Gastrocnemius medialis (tissue), 4 donors: ENCODE results near the gene CPVL. TPM values are rescaled to one million over a fixed set of nuclear protein-coding genes. Genes with fewer than 3 reads are reported as not detected.

ENCODE experiments used
- ATAC-seq, 2 donors: fragments of 150-250 bp; one replicate each; pipeline ENCODE4 v1.9.1; 2016
- DNase-seq, 2 donors: peaks; one replicate each; pipeline ENCODE4 v3.0.0-alpha.2; 2019
- H3K27ac ChIP-seq, 4 donors: fragments of 200-600 bp; sonication (generic); 1 replicate in 1 of 4; 2 replicates in 3 of 4; pipeline ENCODE4 v1.5.1; 2016 to 2018; ENCODE audit warnings: mild to moderate bottlenecking in 2 of 4, moderate library complexity in 1 of 4
- H3K27me3 ChIP-seq, 3 donors: fragments of 200-600 bp; sonication (generic) in 2 of 3; 1 replicate in 1 of 3; 2 replicates in 2 of 3; pipeline versions ENCODE4 v1.5.1 to v1.6.0; 2016 to 2019; ENCODE audit warnings: mild to moderate bottlenecking in 1 of 3, moderate library complexity in 1 of 3
- H3K36me3 ChIP-seq, 2 donors: fragments of 200-600 bp; sonication (generic) in 1 of 2; one replicate each; pipeline ENCODE4 v1.5.1; 2017 to 2018
- H3K4me1 ChIP-seq, 2 donors: fragments of 200-600 bp; sonication (generic) in 1 of 2; one replicate each; pipeline ENCODE4 v1.5.1; 2016 to 2017; ENCODE audit warnings: mild to moderate bottlenecking in 2 of 2
- H3K4me3 ChIP-seq, 4 donors: fragments of 200-600 bp; sonication (generic) in 3 of 4; 1 replicate in 1 of 4; 2 replicates in 3 of 4; pipeline ENCODE4 v1.5.1; 2016 to 2019; ENCODE audit warnings: mild to moderate bottlenecking in 2 of 4
- H3K9me3 ChIP-seq, 3 donors: fragments of 200-600 bp; sonication (generic) in 2 of 3; 1 replicate in 1 of 3; 2 replicates in 2 of 3; pipeline ENCODE4 v1.5.1; 2016 to 2019
- POLR2A ChIP-seq, 2 donors: fragments of 450-650 bp; IDR thresholded peaks; one replicate each; pipeline ENCODE4 v1.6.1; 2017; ENCODE audit warnings: antibody characterized with exemption in 2 of 2, mild to moderate bottlenecking in 2 of 2, moderate library complexity in 2 of 2
- in situ Hi-C, 4 donors: fragments of 200-750 bp; cut with MboI; loops; one replicate each; pipeline versions ENCODE4 v1.15.0 to v1.8.0; 2017; ENCODE audit warnings: low sequenced_read_pairs in 4 of 4
- intact Hi-C: fragments of 100-400 bp; cut with DNase I; formaldehyde crosslinking; loops from one replicate; pipeline ENCODE4 v1.15.1; 2023; ENCODE audit warnings: low total_unique reads
- total RNA-seq, 4 donors: library from RNA; depleted of rRNA; stranded (reverse); fragments of >200 nt; gene quantifications; one replicate each; pipeline versions ENCODE4 v1.1.0 to v1.2.3, GENCODE V29; 2016
- TF ChIP-seq, protein P1 (sequence below), 5 experiments: fragments of 450-650 bp in 3 of 5; fragments of 200-600 bp in 2 of 5; sonication (generic) in 2 of 5; IDR thresholded peaks in 4 of 5; conservative IDR thresholded peaks in 1 of 5; 1 replicate in 4 of 5; 2 replicates in 1 of 5; pipeline ENCODE4 v1.5.1; 2016 to 2019; ENCODE audit warnings: antibody characterized with exemption in 5 of 5, mild to moderate bottlenecking in 3 of 5, moderate library complexity in 3 of 5

CPVL gene
- total RNA-seq, 4 donors from 2014 or later, result 5.6 to 11.8 (median 6.2) TPM

DNA sequence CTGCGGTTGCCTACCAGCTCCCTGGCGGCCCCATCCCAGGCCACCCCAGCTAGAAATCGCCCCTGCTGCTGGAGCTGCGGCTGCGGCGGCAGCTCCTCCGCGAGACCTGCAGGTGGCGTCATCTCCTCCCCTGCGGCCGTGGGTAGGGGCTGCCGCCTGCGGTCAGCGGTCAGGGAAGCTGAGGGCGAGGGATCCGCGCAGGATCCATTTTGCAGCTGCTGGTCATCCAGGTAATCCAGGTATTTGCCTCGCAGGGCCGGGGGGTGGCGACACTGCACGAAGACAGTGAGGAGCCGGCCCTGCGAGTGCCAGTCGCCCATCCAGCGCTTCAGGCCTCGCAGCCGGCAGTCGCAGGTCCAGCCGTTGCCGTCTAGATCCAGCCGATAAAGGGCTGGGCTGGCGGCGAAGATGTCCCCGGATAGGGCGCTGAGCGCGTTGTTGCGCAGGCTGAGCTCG, 189.7 kb downstream of the CPVL start:
- in situ Hi-C loops (loop anchor here in 1 of 4 donors (10.0 kb wide), 1 partner anchor 148 kb away; no protein-coding TSS in a partner anchor), intact Hi-C loops (loop anchor here (1.0 to 10.0 kb wide), 4 partner anchors 30 to 146 kb away; no protein-coding TSS in a partner anchor)
- DNase-seq (peak in 1 of 2 donors; percentile 19), ATAC-seq (peak; percentile 44 to 52)
- H3K27ac ChIP-seq, result peak overlapping the region in 3 of 4 donors; percentile 49 to 62 (median 59)
- no peak for TF ChIP-seq POLR2A (IDR thresholded peaks at IDR 0.05)
- TF ChIP-seq, protein P1, sequence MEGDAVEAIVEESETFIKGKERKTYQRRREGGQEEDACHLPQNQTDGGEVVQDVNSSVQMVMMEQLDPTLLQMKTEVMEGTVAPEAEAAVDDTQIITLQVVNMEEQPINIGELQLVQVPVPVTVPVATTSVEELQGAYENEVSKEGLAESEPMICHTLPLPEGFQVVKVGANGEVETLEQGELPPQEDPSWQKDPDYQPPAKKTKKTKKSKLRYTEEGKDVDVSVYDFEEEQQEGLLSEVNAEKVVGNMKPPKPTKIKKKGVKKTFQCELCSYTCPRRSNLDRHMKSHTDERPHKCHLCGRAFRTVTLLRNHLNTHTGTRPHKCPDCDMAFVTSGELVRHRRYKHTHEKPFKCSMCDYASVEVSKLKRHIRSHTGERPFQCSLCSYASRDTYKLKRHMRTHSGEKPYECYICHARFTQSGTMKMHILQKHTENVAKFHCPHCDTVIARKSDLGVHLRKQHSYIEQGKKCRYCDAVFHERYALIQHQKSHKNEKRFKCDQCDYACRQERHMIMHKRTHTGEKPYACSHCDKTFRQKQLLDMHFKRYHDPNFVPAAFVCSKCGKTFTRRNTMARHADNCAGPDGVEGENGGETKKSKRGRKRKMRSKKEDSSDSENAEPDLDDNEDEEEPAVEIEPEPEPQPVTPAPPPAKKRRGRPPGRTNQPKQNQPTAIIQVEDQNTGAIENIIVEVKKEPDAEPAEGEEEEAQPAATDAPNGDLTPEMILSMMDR (IDR thresholded peaks at IDR 0.05 in 4 of 5, conservative IDR thresholded peaks at IDR 0.05 in 1 of 5), result peak; percentile 20 to 55 (median 36)
- H3K27me3 ChIP-seq, result peaks cover 13 to 24% (median 20%) of the 10 kb centered on the region in 3 donors
- H3K36me3 ChIP-seq, result no peaks in the 10 kb centered on the region
- H3K4me1 ChIP-seq, result peaks cover 14 to 23% of the 10 kb centered on the region in 2 donors
- peak overlapping the region; percentile 48 to 85 (median 62) for H3K4me3 ChIP-seq
- no peaks in the 10 kb centered on the region for H3K9me3 ChIP-seq

DNA sequence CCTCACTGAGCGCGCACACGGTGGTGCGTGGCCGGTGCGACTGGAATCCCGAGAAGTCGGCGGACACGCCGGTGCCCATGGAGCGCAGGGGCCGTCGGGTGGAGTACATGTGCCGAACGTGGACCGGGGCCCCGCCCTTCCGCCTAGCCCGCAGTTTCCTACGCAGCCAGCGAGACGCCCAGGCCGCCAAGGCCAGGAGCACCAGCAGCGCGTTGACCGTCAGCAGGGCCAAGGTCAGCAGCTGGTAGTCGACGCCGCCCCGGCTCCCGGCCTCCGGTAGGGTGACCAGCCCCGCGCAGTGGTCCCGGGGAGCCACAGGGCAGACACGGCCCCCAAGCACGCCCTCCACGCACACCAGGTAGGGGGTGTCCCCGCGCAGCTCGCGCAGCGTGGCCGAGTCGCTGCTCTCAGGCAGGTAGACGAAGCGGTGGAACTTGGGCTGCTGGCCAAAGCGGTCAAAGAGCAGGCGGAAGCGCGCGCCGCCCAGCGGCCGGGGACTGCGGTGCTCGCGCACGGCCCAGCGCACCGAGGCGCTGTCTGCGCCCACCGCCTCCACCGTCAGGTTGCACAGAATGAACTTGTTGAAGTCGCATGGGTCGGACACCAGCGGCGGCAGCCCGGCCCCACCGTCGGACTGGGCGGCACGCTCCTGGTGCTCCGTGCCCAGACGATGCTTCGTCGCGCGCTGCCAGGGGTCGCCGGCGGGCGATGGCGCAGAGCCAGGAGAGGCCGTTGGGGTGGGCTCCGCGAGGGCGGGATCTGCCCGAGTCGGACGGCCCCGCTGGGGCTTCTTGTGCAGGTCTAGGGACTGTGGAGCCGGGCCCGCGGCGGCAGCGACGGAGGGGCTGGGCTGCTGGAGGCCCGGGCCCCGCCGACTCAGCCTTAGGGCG, 190.4 kb downstream of the CPVL start:
- H3K27ac ChIP-seq, result peak overlapping the region; percentile 45 to 62 (median 52)
- peak overlapping the region; percentile 48 to 85 (median 62) for H3K4me3 ChIP-seq

DNA sequence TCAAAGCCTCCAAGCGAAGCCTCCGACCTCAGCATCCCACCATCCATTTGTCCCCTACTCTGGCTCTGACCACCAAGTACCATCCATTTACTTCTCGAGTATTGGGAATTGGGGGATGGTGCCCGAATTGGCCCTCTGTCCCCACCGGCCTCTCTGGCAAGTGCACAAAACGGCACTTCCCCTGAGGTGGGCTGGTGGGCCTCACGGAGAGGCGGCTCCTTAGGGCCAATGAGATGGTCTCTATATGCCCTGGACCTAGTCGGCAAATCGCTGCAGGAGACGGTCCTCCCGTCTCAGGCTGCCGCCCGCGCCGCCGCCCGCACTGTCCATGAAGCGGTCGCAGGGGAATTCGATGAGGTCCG, 191.0 kb downstream of the CPVL start:
- Histone ChIP-seq H3K9me3 (no peaks in the 10 kb centered on the region), H3K36me3 (no peaks in the 10 kb centered on the region), H3K4me3 (peak overlapping the region; percentile 48 to 85 (median 62)), H3K27ac (peak overlapping the region; percentile 45 to 62 (median 52)), H3K4me1 (peaks cover 14 to 23% of the 10 kb centered on the region in 2 donors), H3K27me3 (peaks cover 13 to 24% (median 20%) of the 10 kb centered on the region in 3 donors)
- DNase-seq (no peak), ATAC-seq (no peak)
- intact Hi-C loops, result loop anchor here (10.0 kb wide), 1 partner anchor 59 kb away; no protein-coding TSS in a partner anchor
- in situ Hi-C loops, result loop anchor here in 1 of 4 donors (10.0 kb wide), 1 partner anchor 149 kb away; no protein-coding TSS in a partner anchor
- no peak for TF ChIP-seq POLR2A (IDR thresholded peaks at IDR 0.05)
- TF ChIP-seq, protein P1 (IDR thresholded peaks at IDR 0.05 in 4 of 5, conservative IDR thresholded peaks at IDR 0.05 in 1 of 5), result no peak

More for the DNA sequence above, 190.4 kb downstream of the CPVL start:
- Histone ChIP-seq H3K36me3 (no peaks in the 10 kb centered on the region), H3K4me1 (peaks cover 14 to 23% of the 10 kb centered on the region in 2 donors), H3K9me3 (no peaks in the 10 kb centered on the region), H3K27me3 (peaks cover 13 to 24% (median 20%) of the 10 kb centered on the region in 3 donors)
- DNase-seq (peak; percentile 44 to 57), ATAC-seq (peak; percentile 55 to 69)
- no peak for TF ChIP-seq POLR2A (IDR thresholded peaks at IDR 0.05)
- TF ChIP-seq, protein P1 (IDR thresholded peaks at IDR 0.05 in 4 of 5, conservative IDR thresholded peaks at IDR 0.05 in 1 of 5), result peak; percentile 41 to 78 (median 66)
- in situ Hi-C loops (loop anchor here in 1 of 4 donors (10.0 kb wide), 1 partner anchor 149 kb away; no protein-coding TSS in a partner anchor), intact Hi-C loops (loop anchor here (1.0 to 10.0 kb wide), 4 partner anchors 29 to 146 kb away; no protein-coding TSS in a partner anchor)

DNA sequence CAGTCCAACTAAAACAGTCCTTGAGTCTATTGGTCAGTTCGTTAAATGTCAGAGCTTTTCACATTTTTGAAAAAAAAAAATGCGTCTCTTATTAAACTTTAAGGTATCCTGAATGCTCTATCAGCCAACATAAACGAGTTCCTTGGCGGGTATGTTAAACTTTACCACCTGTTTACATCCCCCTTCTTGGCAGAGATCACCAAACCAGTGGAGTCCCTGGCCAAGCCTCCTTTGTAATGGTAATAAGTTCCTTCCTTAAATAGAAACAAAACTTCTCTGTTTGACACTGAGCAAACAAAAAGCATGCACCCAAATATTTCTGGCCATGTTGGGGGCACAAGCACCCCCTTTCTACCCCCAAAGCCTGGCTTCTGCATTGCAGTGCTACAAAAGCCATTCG, 191.4 kb downstream of the CPVL start:
- intact Hi-C loops, result loop anchor here (10.0 kb wide), 1 partner anchor 60 kb away; no protein-coding TSS in a partner anchor
- Histone ChIP-seq H3K36me3 (no peaks in the 10 kb centered on the region), H3K9me3 (no peaks in the 10 kb centered on the region), H3K4me3 (peak overlapping the region in 2 of 4 donors; percentile 48 to 85), H3K27me3 (peaks cover 13 to 24% (median 20%) of the 10 kb centered on the region in 3 donors), H3K27ac (peak overlapping the region in 1 of 4 donors; percentile 62), H3K4me1 (peaks cover 14 to 23% of the 10 kb centered on the region in 2 donors)
- DNase-seq, result no peak
- ATAC-seq, result no peak
- in situ Hi-C loops, result loop anchor here in 1 of 4 donors (10.0 kb wide), 1 partner anchor 150 kb away; no protein-coding TSS in a partner anchor
- no peak for TF ChIP-seq POLR2A (IDR thresholded peaks at IDR 0.05)
- TF ChIP-seq, protein P1 (IDR thresholded peaks at IDR 0.05 in 4 of 5, conservative IDR thresholded peaks at IDR 0.05 in 1 of 5), result no peak
